Gastrocnemius medialis (tissue), 4 donors: ENCODE measurements around the gene PHKB. TPM values are rescaled to one million over a fixed set of nuclear protein-coding genes. Genes with fewer than 3 reads are reported as not detected.

Experiments used
- ATAC-seq, 2 donors: fragments of 150-250 bp; one replicate each; pipeline ENCODE4 v1.9.1; 2016
- DNase-seq, 2 donors: peaks; one replicate each; pipeline ENCODE4 v3.0.0-alpha.2; 2019
- H3K27ac ChIP-seq, 4 donors: fragments of 200-600 bp; sonication (generic); 1 replicate in 1 of 4; 2 replicates in 3 of 4; pipeline ENCODE4 v1.5.1; 2016 to 2018; ENCODE audit warnings: mild to moderate bottlenecking in 2 of 4, moderate library complexity in 1 of 4
- H3K27me3 ChIP-seq, 3 donors: fragments of 200-600 bp; sonication (generic) in 2 of 3; 1 replicate in 1 of 3; 2 replicates in 2 of 3; pipeline versions ENCODE4 v1.5.1 to v1.6.0; 2016 to 2019; ENCODE audit warnings: mild to moderate bottlenecking in 1 of 3, moderate library complexity in 1 of 3
- H3K36me3 ChIP-seq, 2 donors: fragments of 200-600 bp; sonication (generic) in 1 of 2; one replicate each; pipeline ENCODE4 v1.5.1; 2017 to 2018
- H3K4me1 ChIP-seq, 2 donors: fragments of 200-600 bp; sonication (generic) in 1 of 2; one replicate each; pipeline ENCODE4 v1.5.1; 2016 to 2017; ENCODE audit warnings: mild to moderate bottlenecking in 2 of 2
- H3K4me3 ChIP-seq, 4 donors: fragments of 200-600 bp; sonication (generic) in 3 of 4; 1 replicate in 1 of 4; 2 replicates in 3 of 4; pipeline ENCODE4 v1.5.1; 2016 to 2019; ENCODE audit warnings: mild to moderate bottlenecking in 2 of 4
- H3K9me3 ChIP-seq, 3 donors: fragments of 200-600 bp; sonication (generic) in 2 of 3; 1 replicate in 1 of 3; 2 replicates in 2 of 3; pipeline ENCODE4 v1.5.1; 2016 to 2019
- CTCF ChIP-seq, 5 experiments: fragments of 450-650 bp in 3 of 5; fragments of 200-600 bp in 2 of 5; sonication (generic) in 2 of 5; IDR thresholded peaks in 4 of 5; conservative IDR thresholded peaks in 1 of 5; 1 replicate in 4 of 5; 2 replicates in 1 of 5; pipeline ENCODE4 v1.5.1; 2016 to 2019; ENCODE audit warnings: antibody characterized with exemption in 5 of 5, mild to moderate bottlenecking in 3 of 5, moderate library complexity in 3 of 5
- POLR2A ChIP-seq, 2 donors: fragments of 450-650 bp; IDR thresholded peaks; one replicate each; pipeline ENCODE4 v1.6.1; 2017; ENCODE audit warnings: antibody characterized with exemption in 2 of 2, mild to moderate bottlenecking in 2 of 2, moderate library complexity in 2 of 2
- in situ Hi-C, 4 donors: fragments of 200-750 bp; cut with MboI; loops; one replicate each; pipeline versions ENCODE4 v1.15.0 to v1.8.0; 2017; ENCODE audit warnings: low sequenced_read_pairs in 4 of 4
- intact Hi-C: fragments of 100-400 bp; cut with DNase I; formaldehyde crosslinking; loops from one replicate; pipeline ENCODE4 v1.15.1; 2023; ENCODE audit warnings: low total_unique reads
- total RNA-seq, 4 donors: library from RNA; depleted of rRNA; stranded (reverse); fragments of >200 nt; gene quantifications; one replicate each; pipeline versions ENCODE4 v1.1.0 to v1.2.3, GENCODE V29; 2016

Gene PHKB
- total RNA-seq, 4 donors from 2014 or later = 61.0 to 91.6 (median 79.8) TPM

GRCh38 chr16:47728205-47728604, 267.1 kb downstream of the PHKB start:
- no peak for ATAC-seq
- Histone ChIP-seq H3K4me1 (no peaks in the 10 kb centered on the region), H3K4me3 (no peak overlapping the region), H3K9me3 (no peaks in the 10 kb centered on the region), H3K27ac (no peak overlapping the region), H3K27me3 (no peaks in the 10 kb centered on the region), H3K36me3 (no peaks in the 10 kb centered on the region)
- intact Hi-C loops = no loop called here
- TF ChIP-seq CTCF (IDR thresholded peaks at IDR 0.05 in 4 of 5, conservative IDR thresholded peaks at IDR 0.05 in 1 of 5) (no peak), POLR2A (IDR thresholded peaks at IDR 0.05) (no peak)
- DNase-seq = no peak
- in situ Hi-C loops = no loop called here

- Histone ChIP-seq H3K9me3 (no peaks in the 10 kb centered on the region), H3K27ac (no peak overlapping the region), H3K36me3 (no peaks in the 10 kb centered on the region), H3K4me3 (no peak overlapping the region), H3K4me1 (no peaks in the 10 kb centered on the region), H3K27me3 (no peaks in the 10 kb centered on the region)
- ATAC-seq = no peak
- intact Hi-C loops = no loop called here
- DNase-seq = no peak
- in situ Hi-C loops = no loop called here
- TF ChIP-seq CTCF (IDR thresholded peaks at IDR 0.05 in 4 of 5, conservative IDR thresholded peaks at IDR 0.05 in 1 of 5) (no peak), POLR2A (IDR thresholded peaks at IDR 0.05) (no peak)
These were observed 268.6 kb downstream of the PHKB start for GRCh38 chr16:47729701-47730100.

- Histone ChIP-seq H3K4me1 (no peaks in the 10 kb centered on the region), H3K4me3 (no peak overlapping the region), H3K27ac (no peak overlapping the region), H3K9me3 (no peaks in the 10 kb centered on the region), H3K27me3 (no peaks in the 10 kb centered on the region), H3K36me3 (no peaks in the 10 kb centered on the region)
- no peak for ATAC-seq
- no peak for TF ChIP-seq POLR2A (IDR thresholded peaks at IDR 0.05)
- no peak for TF ChIP-seq CTCF (IDR thresholded peaks at IDR 0.05 in 4 of 5, conservative IDR thresholded peaks at IDR 0.05 in 1 of 5)
- no peak for DNase-seq
- intact Hi-C loops = no loop called here
- in situ Hi-C loops = no loop called here
These were observed 270.1 kb downstream of the PHKB start for GRCh38 chr16:47731252-47731651.

- DNase-seq = no peak
- no peaks in the 10 kb centered on the region for H3K36me3 ChIP-seq
- no peak overlapping the region for H3K4me3 ChIP-seq
- no peak overlapping the region for H3K27ac ChIP-seq
- TF ChIP-seq POLR2A (IDR thresholded peaks at IDR 0.05) = no peak
- no peak for TF ChIP-seq CTCF (IDR thresholded peaks at IDR 0.05 in 4 of 5, conservative IDR thresholded peaks at IDR 0.05 in 1 of 5)
- no peak for ATAC-seq
- H3K9me3 ChIP-seq = no peaks in the 10 kb centered on the region
- no peaks in the 10 kb centered on the region for H3K4me1 ChIP-seq
- H3K27me3 ChIP-seq = no peaks in the 10 kb centered on the region
- intact Hi-C loops = no loop called here
- in situ Hi-C loops = no loop called here
These were observed 271.0 kb downstream of the PHKB start for GRCh38 chr16:47732122-47732521.

- intact Hi-C loops (no loop called here), in situ Hi-C loops (no loop called here)
- Histone ChIP-seq H3K4me1 (no peaks in the 10 kb centered on the region), H3K9me3 (no peaks in the 10 kb centered on the region), H3K27ac (no peak overlapping the region), H3K36me3 (no peaks in the 10 kb centered on the region), H3K4me3 (no peak overlapping the region), H3K27me3 (no peaks in the 10 kb centered on the region)
- ATAC-seq = no peak
- TF ChIP-seq CTCF (IDR thresholded peaks at IDR 0.05 in 4 of 5, conservative IDR thresholded peaks at IDR 0.05 in 1 of 5) = no peak
- no peak for TF ChIP-seq POLR2A (IDR thresholded peaks at IDR 0.05)
- DNase-seq = no peak
These were observed 271.5 kb downstream of the PHKB start for GRCh38 chr16:47732523-47733111.
